ENCODE data around the gene IGSF21.

IGSF21 gene

GRCh38 chr1:18280956-18281355 lies 173.4 kb downstream of the IGSF21 start:
- no peaks in the 10 kb centered on the region for H3F3A ChIP-seq (ENCODE audit: control insufficient read depth, insufficient read depth)
- TF ChIP-seq EZH2phosphoT487 (IDR thresholded peaks at IDR 0.05; ENCODE audit: borderline replicate concordance, low read length), result no peak
- no peak for TF ChIP-seq CTCF (IDR thresholded peaks at IDR 0.05; ENCODE audit: low read depth, low read length, poor library complexity, severe bottlenecking)
- no peaks in the 10 kb centered on the region; the same call in 1 of the 2 replicates for H3K36me3 ChIP-seq (ENCODE audit: control insufficient read depth, low read length)
- no peaks in the 10 kb centered on the region for H3K9me2 ChIP-seq (replicated peaks; ENCODE audit: control insufficient read depth, low read length)
- no peak overlapping the region for H3K4me2 ChIP-seq (ENCODE audit: low read length)
- no peak overlapping the region for H3K27ac ChIP-seq (ENCODE audit: low read depth, low read length)
- H4K20me1 ChIP-seq (ENCODE audit: control insufficient read depth, insufficient read depth, low read depth, low read length), result no peaks in the 10 kb centered on the region
- H3K9me3 ChIP-seq (ENCODE audit: control insufficient read depth, insufficient read depth, low read length), result no peaks in the 10 kb centered on the region
- no peaks in the 10 kb centered on the region for H3K4me1 ChIP-seq (ENCODE audit: control insufficient read depth, low read length)
- no peaks in the 10 kb centered on the region for H3K79me2 ChIP-seq (ENCODE audit: control insufficient read depth, low read length)
- H3K4me3 ChIP-seq (ENCODE audit: low read length), result no peak overlapping the region
- H3K27me3 ChIP-seq (ENCODE audit: control insufficient read depth, low read length), result peaks cover 10% of the 10 kb centered on the region

GRCh38 chr1:18282851-18283600 lies 175.4 kb downstream of the IGSF21 start:
- Histone ChIP-seq H3K27me3 (ENCODE audit: control insufficient read depth, low read length) (peaks cover 10% of the 10 kb centered on the region), H3K79me2 (ENCODE audit: control insufficient read depth, low read length) (no peaks in the 10 kb centered on the region), H3F3A (ENCODE audit: control insufficient read depth, insufficient read depth) (no peaks in the 10 kb centered on the region), H3K4me3 (ENCODE audit: low read length) (no peak overlapping the region), H3K36me3 (ENCODE audit: control insufficient read depth, low read length) (no peaks in the 10 kb centered on the region; the same call in 1 of the 2 replicates), H3K4me2 (ENCODE audit: low read length) (no peak overlapping the region), H3K27ac (ENCODE audit: low read depth, low read length) (no peak overlapping the region), H3K4me1 (ENCODE audit: control insufficient read depth, low read length) (no peaks in the 10 kb centered on the region), H3K9me2 (replicated peaks; ENCODE audit: control insufficient read depth, low read length) (no peaks in the 10 kb centered on the region), H3K9me3 (ENCODE audit: control insufficient read depth, insufficient read depth, low read length) (no peaks in the 10 kb centered on the region), H4K20me1 (ENCODE audit: control insufficient read depth, insufficient read depth, low read depth, low read length) (no peaks in the 10 kb centered on the region)
- TF ChIP-seq EZH2phosphoT487 (IDR thresholded peaks at IDR 0.05; ENCODE audit: borderline replicate concordance, low read length) (no peak), CTCF (IDR thresholded peaks at IDR 0.05; ENCODE audit: low read depth, low read length, poor library complexity, severe bottlenecking) (no peak)

DNA sequence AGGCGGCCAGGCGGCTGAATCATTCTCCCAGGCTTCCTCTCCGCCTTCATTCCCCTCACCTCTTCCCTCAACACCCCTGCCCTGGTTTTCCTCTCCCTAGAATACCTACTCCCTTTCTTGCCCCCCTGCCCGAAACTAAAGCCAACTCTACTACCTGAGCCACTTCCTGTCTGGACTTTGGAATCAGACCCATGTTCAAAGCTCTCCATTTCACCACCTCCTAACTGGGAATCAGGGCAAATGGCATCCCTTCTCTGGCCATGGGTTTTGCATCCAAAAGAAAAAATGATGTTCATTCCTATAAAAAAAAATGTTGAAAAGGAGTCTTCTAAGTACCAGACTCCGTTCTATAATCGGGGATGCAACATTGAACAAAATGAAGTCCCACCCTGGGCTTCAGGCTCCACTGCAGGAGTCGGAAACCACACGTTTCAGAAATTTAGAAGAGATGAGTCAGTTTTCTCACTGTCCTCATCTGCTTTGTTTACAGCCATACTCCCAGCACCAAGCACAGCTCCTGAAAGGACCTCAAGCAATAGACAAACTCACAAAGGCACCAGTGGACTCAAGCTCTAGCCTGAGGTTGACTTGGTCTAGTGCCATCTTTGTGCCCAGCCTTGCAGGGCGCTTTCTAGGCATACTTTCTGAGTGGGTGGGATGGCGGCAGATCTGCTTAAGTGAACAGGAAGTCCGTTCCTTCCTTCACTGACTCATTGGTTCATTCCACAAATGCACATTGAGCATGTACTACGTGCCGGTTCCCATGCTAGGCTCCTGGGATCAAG lies 176.2 kb downstream of the IGSF21 start:
- Histone ChIP-seq H3K27ac (ENCODE audit: low read depth, low read length) (no peak overlapping the region), H3K4me2 (ENCODE audit: low read length) (no peak overlapping the region), H3K4me3 (ENCODE audit: low read length) (no peak overlapping the region), H3K36me3 (ENCODE audit: control insufficient read depth, low read length) (no peaks in the 10 kb centered on the region; the same call in 1 of the 2 replicates), H4K20me1 (ENCODE audit: control insufficient read depth, insufficient read depth, low read depth, low read length) (no peaks in the 10 kb centered on the region), H3K27me3 (ENCODE audit: control insufficient read depth, low read length) (peaks cover 10% of the 10 kb centered on the region), H3F3A (ENCODE audit: control insufficient read depth, insufficient read depth) (no peaks in the 10 kb centered on the region), H3K4me1 (ENCODE audit: control insufficient read depth, low read length) (no peaks in the 10 kb centered on the region), H3K79me2 (ENCODE audit: control insufficient read depth, low read length) (no peaks in the 10 kb centered on the region), H3K9me2 (replicated peaks; ENCODE audit: control insufficient read depth, low read length) (no peaks in the 10 kb centered on the region), H3K9me3 (ENCODE audit: control insufficient read depth, insufficient read depth, low read length) (no peaks in the 10 kb centered on the region)
- no peak for TF ChIP-seq EZH2phosphoT487 (IDR thresholded peaks at IDR 0.05; ENCODE audit: borderline replicate concordance, low read length)
- no peak for TF ChIP-seq CTCF (IDR thresholded peaks at IDR 0.05; ENCODE audit: low read depth, low read length, poor library complexity, severe bottlenecking)
